GM13977 (cell line): ENCODE data around the gene ACOX1.

Source experiments
- DNase-seq: peaks from one replicate; pipeline ENCODE4 v3.0.0; 2012; ENCODE audit warnings: low spot score
- in situ Hi-C: fragments of 300-500 bp; cut with MboI; formaldehyde crosslinking; loops from one replicate; pipeline ENCODE4 v1.12.0; 2022; ENCODE audit warnings: low sequenced_read_pairs, low pct_unique_long_range_greater_than_20kb, mixed read lengths, inconsistent platforms; ENCODE audit not compliant: unreplicated experiment
- TF ChIP-seq, protein P1 (sequence below): IDR thresholded peaks from 2 replicates; pipeline ENCODE4 v1.5.1; 2012; ENCODE audit warnings: mild to moderate bottlenecking, control low read depth; ENCODE audit not compliant: insufficient read depth; ENCODE audit errors: extremely low read depth, missing control alignments

ACOX1 gene

DNA sequence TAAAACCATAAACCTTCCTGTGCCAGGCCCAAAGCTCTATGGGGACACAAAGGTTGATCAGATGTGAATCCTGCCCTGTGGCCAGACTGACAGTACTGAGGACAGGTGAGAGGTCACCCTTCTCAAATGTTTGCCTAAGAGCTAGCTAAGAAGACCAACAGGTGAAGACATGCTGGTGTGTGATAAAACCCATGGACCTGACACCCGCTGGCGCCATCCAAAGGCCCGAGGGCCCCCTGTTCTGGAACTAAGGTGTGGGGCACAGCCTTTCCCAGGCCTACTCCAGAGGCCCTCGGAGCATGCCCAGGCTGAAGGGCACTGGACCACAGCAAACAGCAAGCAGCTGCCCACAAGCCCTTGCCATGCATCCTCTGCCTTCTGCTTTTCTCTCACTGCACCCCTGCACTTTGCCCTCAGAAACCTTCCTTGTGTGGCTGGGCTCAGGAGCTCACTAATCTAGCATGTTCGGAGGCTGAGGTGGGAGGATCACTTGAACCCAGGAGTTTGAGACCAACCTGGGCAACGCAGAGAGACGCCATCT, 16.5 kb upstream of the ACOX1 start:
- TF ChIP-seq, protein P1, sequence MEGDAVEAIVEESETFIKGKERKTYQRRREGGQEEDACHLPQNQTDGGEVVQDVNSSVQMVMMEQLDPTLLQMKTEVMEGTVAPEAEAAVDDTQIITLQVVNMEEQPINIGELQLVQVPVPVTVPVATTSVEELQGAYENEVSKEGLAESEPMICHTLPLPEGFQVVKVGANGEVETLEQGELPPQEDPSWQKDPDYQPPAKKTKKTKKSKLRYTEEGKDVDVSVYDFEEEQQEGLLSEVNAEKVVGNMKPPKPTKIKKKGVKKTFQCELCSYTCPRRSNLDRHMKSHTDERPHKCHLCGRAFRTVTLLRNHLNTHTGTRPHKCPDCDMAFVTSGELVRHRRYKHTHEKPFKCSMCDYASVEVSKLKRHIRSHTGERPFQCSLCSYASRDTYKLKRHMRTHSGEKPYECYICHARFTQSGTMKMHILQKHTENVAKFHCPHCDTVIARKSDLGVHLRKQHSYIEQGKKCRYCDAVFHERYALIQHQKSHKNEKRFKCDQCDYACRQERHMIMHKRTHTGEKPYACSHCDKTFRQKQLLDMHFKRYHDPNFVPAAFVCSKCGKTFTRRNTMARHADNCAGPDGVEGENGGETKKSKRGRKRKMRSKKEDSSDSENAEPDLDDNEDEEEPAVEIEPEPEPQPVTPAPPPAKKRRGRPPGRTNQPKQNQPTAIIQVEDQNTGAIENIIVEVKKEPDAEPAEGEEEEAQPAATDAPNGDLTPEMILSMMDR = no peak
- DNase-seq = no peak
- in situ Hi-C loops = no loop called here

DNA sequence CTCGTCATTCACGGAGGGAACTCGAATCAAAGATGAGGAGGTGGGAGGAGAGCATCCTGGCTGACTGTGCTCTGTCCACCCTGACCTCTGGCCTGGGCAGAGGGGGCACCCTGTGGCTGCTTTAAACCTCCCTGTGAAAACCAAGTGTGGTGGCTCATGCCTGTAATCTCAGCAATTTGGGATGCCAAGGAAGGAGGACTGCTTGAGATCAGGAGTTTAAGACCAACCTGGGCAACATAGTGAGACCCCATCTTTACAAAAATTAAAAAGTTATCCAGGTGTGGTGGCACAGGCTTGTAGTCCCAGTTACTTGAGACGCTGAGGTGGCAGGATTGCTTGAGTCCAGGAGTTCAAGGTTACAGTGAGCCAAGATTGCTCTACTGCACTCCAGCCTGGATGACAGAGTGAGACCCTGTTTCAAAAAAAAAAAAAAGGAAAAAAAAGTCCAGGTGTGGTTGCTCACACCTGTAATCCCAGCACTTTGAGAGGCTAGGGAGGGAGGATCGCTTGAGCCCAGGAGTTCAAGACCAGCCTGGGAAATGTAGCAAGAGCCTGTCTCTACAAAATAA, 15.9 kb upstream of the ACOX1 start:
- DNase-seq = no peak
- TF ChIP-seq, protein P1 = no peak
- in situ Hi-C loops = no loop called here

DNA sequence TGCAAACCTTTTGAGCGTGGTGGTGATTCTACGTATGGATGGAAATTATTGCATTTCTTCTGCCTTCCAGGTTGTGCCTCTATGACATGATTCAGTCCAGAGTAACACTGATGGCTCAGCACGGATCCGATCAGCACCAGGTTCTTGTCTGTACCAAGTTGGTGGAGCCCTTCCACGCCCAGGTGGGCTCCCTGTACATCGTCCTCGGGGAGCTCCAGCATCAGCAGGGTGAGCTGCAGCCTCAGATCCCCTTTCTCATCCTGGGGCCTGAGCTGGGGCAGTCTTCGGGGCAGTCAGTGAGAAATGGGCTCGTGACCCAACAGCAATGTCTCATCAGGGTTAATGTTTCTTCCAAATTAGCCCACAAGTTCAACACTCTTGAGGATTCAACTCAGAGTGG, 12.4 kb upstream of the ACOX1 start:
- in situ Hi-C loops = no loop called here
- TF ChIP-seq, protein P1 = no peak
- no peak for DNase-seq

DNA sequence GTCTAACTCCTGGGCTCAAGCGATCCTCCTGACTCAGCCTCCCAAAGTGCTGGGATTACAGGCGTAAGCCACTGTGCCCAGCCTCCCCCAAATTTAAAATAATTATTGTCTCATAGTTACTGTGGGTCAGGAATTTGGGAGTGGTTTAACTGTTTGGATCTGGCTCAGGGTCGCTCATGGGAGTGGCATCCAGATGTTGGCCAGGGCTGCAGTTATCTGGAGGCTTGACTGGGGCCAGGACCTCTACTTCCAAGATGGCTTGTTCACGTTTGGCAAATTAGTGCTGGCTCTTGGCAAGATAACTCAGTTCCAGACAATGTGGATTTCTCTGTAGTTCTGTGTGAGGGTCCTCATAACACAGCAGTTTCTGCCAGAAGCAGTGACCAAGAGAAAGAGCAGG, 8.1 kb upstream of the ACOX1 start:
- TF ChIP-seq, protein P1 = no peak
- in situ Hi-C loops = no loop called here
- DNase-seq = no peak

DNA sequence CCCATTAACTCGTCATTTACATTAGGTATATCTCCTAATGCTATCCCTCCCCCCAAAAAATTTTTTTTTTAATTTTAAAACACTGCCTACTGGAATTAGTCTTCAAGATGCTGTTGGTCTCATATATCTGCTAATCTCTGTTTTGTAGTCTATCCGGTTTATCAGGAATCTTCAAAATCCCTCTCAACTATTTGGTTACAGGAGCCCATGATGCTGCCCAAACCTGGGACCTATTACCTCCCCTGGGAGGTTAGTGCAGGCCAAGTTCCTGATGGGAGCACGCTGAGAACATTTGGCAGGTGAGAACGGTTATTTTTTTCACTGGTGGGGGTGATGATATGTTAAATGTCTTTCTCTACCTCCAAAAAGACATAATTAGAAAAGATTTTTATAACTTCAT, 7.0 kb upstream of the ACOX1 start:
- DNase-seq = no peak
- in situ Hi-C loops = no loop called here
- TF ChIP-seq, protein P1 = no peak

DNA sequence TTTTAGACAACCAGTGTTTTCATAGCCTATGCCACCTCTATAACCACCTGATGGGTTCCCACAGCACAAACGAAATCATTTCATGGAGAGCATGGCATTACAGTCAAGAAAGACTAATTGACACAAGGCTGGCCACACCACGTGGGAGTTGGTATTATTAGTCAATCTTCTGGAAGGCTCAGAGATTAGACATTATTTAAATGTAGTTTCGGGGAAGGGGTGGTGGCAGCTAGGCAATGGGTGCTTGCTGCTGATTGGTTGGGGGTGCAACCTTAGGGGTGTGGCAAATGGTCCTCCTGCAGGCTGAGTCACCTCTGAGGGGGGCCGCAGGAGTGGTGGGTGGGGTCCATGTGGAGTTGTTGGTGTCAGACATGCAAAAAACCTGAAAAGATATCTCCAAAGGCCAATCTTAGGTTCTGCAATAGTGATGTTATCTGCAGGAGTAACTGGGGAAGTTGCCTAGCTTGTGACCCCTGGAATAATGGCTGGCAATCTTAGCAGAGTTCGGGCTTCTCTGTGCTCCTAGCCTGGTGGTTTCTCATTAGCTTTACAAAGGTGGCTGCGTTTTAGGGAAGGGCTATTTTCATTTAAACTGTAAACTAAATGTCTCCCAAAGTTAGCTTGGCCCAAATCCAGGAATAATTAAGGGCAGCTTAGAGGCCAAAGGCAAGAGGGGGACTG, 4.7 kb upstream of the ACOX1 start:
- TF ChIP-seq, protein P1 = no peak
- DNase-seq = no peak
- in situ Hi-C loops = no loop called here
